BJ (cell line): Measurements from ENCODE around the gene CLEC1B. TPM values are rescaled to one million over a fixed set of nuclear protein-coding genes. Genes with fewer than 3 reads are reported as not detected.
"Not testable (repeated sequence)": the region's sequence is repeated elsewhere in the genome, so short reads cannot be mapped to it uniquely, and the experiment has no call there.

ENCODE experiments used
- CTCF ChIA-PET: fragments of 350-600 bp; formaldehyde crosslinking; extraction: SDS; loops from one replicate; lab custom pipeline; 2021; ENCODE audit warnings: antibody characterized with exemption, inconsistent platforms; lab: Yijun Ruan, JAX
- POLR2A ChIA-PET: fragments of 300-600 bp; sonication (Branson Sonifier 250); formaldehyde crosslinking; extraction: SDS; loops from one replicate; lab custom pipeline; 2021; ENCODE audit warnings: antibody characterized with exemption; lab: Charles Lee
- DNase-seq: peaks from one replicate; pipeline ENCODE4 v3.0.0-alpha.2; 2011; ENCODE audit warnings: low read depth
- H3K27me3 ChIP-seq: 2 replicates; pipeline ENCODE4 v1.6.0; 2011; ENCODE audit warnings: low read length; ENCODE audit not compliant: control insufficient read depth, insufficient read depth
- H3K36me3 ChIP-seq: 2 replicates; pipeline ENCODE4 v1.5.1; 2011; ENCODE audit warnings: low read length; ENCODE audit not compliant: control insufficient read depth, insufficient read depth
- H3K4me3 ChIP-seq: 2 replicates; pipeline ENCODE4 v1.5.1; 2011; ENCODE audit warnings: low read depth, mild to moderate bottlenecking, control low read depth, low read length
- polyA plus RNA-seq: library from polyadenylated mRNA; depleted of rRNA; stranded (reverse); fragments of >200 nt; gene quantifications from 2 replicates; pipeline ENCODE4 v1.2.3, GENCODE V29; 2011
- TF ChIP-seq, protein P1 (sequence below): IDR thresholded peaks from 2 replicates; pipeline ENCODE4 v1.5.1; 2011; ENCODE audit warnings: low read depth, mild to moderate bottlenecking, control low read depth, inconsistent platforms, low read length, moderate library complexity; ENCODE audit not compliant: insufficient read depth

Gene CLEC1B
- polyA plus RNA-seq, 1 experiment = not detected

DNA sequence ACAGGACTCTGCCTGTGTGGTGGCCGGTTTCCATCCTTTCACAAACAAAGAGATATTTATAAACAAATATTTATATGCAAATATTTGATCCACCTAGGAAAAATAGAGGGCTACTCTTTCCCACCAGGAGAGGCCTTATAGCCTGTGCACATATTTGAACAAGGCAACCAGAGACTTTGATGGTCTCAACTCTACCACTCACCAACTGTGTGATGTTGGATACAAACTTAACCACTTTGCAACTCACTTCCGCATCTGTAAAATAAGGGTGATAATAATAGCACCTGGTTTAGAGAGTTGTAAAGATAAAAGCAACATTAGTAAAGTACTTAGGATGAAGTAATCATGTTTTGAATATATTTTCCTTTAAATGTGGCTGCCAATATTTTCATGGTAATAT is 29.2 kb downstream of the CLEC1B start:
- ChIA-PET POLR2A (interaction anchor here (0.6 kb wide), 1 partner anchor 1181 kb away, joined by 3 read pairs; no protein-coding TSS in a partner anchor), CTCF (no interaction called here)
- H3K4me3 ChIP-seq = no peak overlapping the region
- H3K36me3 ChIP-seq = no peaks in the 10 kb centered on the region
- H3K27me3 ChIP-seq = 0 out of 2 replicates have a peak, but pooled peaks cover 2% of the 10 kb centered on the region
- no peak for DNase-seq
- TF ChIP-seq, protein P1, sequence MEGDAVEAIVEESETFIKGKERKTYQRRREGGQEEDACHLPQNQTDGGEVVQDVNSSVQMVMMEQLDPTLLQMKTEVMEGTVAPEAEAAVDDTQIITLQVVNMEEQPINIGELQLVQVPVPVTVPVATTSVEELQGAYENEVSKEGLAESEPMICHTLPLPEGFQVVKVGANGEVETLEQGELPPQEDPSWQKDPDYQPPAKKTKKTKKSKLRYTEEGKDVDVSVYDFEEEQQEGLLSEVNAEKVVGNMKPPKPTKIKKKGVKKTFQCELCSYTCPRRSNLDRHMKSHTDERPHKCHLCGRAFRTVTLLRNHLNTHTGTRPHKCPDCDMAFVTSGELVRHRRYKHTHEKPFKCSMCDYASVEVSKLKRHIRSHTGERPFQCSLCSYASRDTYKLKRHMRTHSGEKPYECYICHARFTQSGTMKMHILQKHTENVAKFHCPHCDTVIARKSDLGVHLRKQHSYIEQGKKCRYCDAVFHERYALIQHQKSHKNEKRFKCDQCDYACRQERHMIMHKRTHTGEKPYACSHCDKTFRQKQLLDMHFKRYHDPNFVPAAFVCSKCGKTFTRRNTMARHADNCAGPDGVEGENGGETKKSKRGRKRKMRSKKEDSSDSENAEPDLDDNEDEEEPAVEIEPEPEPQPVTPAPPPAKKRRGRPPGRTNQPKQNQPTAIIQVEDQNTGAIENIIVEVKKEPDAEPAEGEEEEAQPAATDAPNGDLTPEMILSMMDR = no peak

DNA sequence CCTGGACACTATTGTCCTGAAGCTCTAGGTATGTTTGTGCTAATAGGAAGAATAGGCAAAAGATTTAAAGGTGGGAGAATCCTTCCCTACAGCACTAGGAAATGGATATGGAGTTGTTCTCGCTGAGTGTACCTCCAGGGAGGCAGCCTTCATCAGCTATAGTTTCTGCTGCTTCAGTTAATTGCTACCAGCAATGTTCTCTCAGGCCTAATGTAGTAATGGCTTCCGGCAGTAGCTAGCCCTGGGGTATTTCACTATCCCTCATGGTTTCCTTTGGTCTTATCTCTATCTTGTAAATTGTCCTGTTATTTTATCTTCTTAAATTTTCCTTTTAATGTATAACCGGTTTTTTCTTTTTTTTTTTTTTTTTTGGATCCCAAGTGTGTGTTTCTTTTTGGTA is 37.0 kb downstream of the CLEC1B start:
- TF ChIP-seq, protein P1 = no peak
- H3K36me3 ChIP-seq = no peaks in the 10 kb centered on the region
- H3K4me3 ChIP-seq = no peak overlapping the region
- CTCF ChIA-PET = no interaction called here
- POLR2A ChIA-PET = no interaction called here
- H3K27me3 ChIP-seq = no peaks in the 10 kb centered on the region
- no peak for DNase-seq

DNA sequence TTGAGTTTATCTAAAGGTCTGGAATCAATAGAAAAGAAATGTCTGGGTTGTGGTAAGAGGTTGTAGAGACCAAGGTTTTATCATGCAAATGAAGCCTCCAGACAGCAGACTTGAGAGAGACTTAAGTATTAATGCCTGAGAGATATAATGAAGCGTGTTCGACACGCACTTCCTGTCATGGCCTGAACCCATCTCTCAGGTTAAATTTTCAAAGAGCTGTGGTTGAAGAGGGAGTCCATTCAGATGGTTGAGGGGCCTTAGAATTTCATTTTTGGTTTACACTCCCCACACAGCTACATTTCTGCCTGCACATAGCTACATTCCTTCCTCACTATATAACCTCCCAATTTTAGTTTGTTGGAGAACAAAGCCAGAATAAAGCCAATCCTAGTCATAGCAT is 37.8 kb downstream of the CLEC1B start:
- POLR2A ChIA-PET = no interaction called here
- H3K27me3 ChIP-seq = no peaks in the 10 kb centered on the region
- no peak overlapping the region for H3K4me3 ChIP-seq
- H3K36me3 ChIP-seq = no peaks in the 10 kb centered on the region
- TF ChIP-seq, protein P1 = no peak
- DNase-seq = no peak
- CTCF ChIA-PET = no interaction called here

DNA sequence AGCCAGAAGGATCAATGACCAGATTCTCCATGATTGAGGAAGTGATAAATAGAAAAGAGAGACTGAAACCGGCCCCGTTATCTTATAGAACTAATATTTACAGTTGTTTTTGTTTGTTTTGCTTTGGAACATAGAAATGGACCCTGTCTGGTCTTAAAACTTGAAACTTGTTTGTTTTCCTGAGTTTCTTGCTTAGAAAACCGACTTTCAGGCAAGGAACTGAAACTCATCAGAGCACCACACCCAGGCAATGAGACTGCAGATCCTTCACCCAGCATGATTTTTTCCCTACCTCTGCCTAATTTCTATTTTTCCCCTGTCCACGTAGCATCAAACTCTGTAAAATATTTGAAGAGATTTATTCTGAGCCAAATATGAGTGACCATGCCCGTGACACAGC is 38.3 kb downstream of the CLEC1B start:
- TF ChIP-seq, protein P1 = no peak
- no peaks in the 10 kb centered on the region for H3K27me3 ChIP-seq
- ChIA-PET POLR2A (no interaction called here), CTCF (interaction anchor here (0.8 kb wide), 1 partner anchor 48 kb away, joined by 3 read pairs; no protein-coding TSS in a partner anchor)
- H3K36me3 ChIP-seq = no peaks in the 10 kb centered on the region
- no peak overlapping the region for H3K4me3 ChIP-seq
- no peak for DNase-seq

DNA sequence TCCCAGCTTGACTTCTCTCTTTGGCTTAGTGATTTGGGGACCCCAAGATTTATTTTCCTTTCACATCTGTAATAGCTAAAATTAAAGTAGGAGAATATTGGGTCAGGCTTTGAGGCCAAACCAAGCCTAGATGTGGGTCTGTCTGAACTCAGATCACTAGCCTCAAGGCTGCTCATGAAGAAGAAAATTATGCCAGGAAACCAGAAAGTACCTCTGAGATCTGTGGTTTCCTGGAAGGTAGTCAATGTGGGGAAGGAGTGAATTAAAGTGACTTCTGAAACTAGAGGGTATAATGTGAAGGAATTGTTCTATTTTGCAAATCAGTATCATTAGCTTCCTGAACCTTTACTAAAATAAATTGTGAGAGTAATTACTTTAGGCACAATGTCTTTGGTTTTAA is 41.1 kb downstream of the CLEC1B start:
- POLR2A ChIA-PET = no interaction called here
- CTCF ChIA-PET = no interaction called here
- Histone ChIP-seq H3K27me3 (no peaks in the 10 kb centered on the region), H3K4me3 (no peak overlapping the region), H3K36me3 (no peaks in the 10 kb centered on the region)
- TF ChIP-seq, protein P1 = no peak
- no peak for DNase-seq

DNA sequence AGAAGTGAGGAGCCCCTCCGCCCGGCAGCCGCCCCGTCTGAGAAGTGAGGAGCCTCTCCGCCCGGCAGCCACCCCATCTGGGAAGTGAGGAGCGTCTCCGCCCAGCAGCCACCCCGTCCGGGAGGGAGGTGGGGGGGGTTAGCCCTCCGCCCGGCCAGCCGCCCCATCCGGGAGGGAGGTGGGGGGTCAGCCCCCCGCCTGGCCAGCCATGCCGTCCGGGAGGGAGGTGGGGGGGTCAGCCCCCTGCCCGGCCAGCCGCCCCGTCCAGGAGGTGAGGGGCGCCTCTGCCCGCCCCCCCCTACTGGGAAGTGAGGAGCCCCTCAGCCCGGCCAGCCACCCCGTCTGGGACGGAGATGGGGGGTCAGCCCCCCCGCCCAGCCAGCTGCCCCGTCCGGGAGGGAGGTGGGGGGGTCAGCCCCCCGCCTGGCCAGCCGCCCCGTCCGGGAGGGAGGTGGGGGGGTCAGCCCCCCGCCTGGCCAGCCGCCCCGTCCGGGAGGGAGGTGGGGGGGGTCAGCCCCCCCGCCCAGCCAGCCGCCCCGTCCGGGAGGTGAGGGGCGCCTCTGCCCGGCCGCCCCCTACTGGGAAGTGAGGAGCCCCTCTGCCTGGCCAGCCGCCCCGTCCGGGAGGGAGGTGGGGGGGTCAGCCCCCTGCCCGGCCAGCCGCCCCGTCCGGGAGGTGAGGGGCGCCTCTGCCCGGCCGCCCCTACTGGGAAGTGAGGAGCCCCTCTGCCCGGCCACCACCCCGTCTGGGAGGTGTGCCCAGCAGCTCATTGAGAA is 45.8 kb downstream of the CLEC1B start:
- H3K4me3 ChIP-seq, POLR2A ChIA-PET, DNase-seq, H3K27me3 ChIP-seq, H3K36me3 ChIP-seq, CTCF ChIA-PET: not testable (repeated sequence)
